ENCODE data around the gene SENP8. TPM values are rescaled to one million over a fixed set of nuclear protein-coding genes. Genes with fewer than 3 reads are reported as not detected.

SENP8 gene
- total RNA-seq, 2 donors from 2014 or later = 1.9 to 3.3 TPM

GRCh38 chr15:72116731-72117485 is 1.3 kb upstream of the SENP8 start:
- Histone ChIP-seq H3K27ac (peak overlapping the region; percentile 97 to 99), H3K4me3 (peak overlapping the region; percentile 88 to 92), H3K36me3 (no peaks in the 10 kb centered on the region), H3K9me3 (no peaks in the 10 kb centered on the region), H3K27me3 (no peaks in the 10 kb centered on the region), H3K4me1 (peaks cover 0 to 24% of the 10 kb centered on the region in 2 donors)
- no peak for TF ChIP-seq CTCF (IDR thresholded peaks at IDR 0.05)
- peak; percentile 62 for DNase-seq (ENCODE audit: low spot score)

- H3K36me3 ChIP-seq = no peaks in the 10 kb centered on the region
- no peaks in the 10 kb centered on the region for H3K9me3 ChIP-seq
- H3K27me3 ChIP-seq = no peaks in the 10 kb centered on the region
- no peak for TF ChIP-seq CTCF (IDR thresholded peaks at IDR 0.05)
- peak overlapping the region; percentile 97 to 99 for H3K27ac ChIP-seq
- peaks cover 0 to 18% of the 10 kb centered on the region in 2 donors for H3K4me1 ChIP-seq
- peak; percentile 83 for DNase-seq (ENCODE audit: low spot score)
- peak overlapping the region; percentile 88 to 92 for H3K4me3 ChIP-seq
These were observed 652 bp upstream of the SENP8 start for GRCh38 chr15:72117486-72118016.

GRCh38 chr15:72124218-72124617 is 6.0 kb downstream of the SENP8 start:
- H3K27ac ChIP-seq = no peak overlapping the region
- no peaks in the 10 kb centered on the region for H3K36me3 ChIP-seq
- H3K9me3 ChIP-seq = no peaks in the 10 kb centered on the region
- H3K4me1 ChIP-seq = peaks cover 0 to under 1% of the 10 kb centered on the region in 2 donors
- H3K4me3 ChIP-seq = no peak overlapping the region
- no peak for TF ChIP-seq CTCF (IDR thresholded peaks at IDR 0.05)
- DNase-seq (ENCODE audit: low spot score) = no peak
- H3K27me3 ChIP-seq = no peaks in the 10 kb centered on the region

GRCh38 chr15:72127724-72128322 is 9.6 kb downstream of the SENP8 start:
- TF ChIP-seq CTCF (IDR thresholded peaks at IDR 0.05) = no peak
- Histone ChIP-seq H3K4me3 (no peak overlapping the region), H3K27me3 (no peaks in the 10 kb centered on the region), H3K36me3 (no peaks in the 10 kb centered on the region), H3K4me1 (no peaks in the 10 kb centered on the region), H3K27ac (no peak overlapping the region), H3K9me3 (no peaks in the 10 kb centered on the region)
- DNase-seq (ENCODE audit: low spot score) = no peak

- no peaks in the 10 kb centered on the region for H3K27me3 ChIP-seq
- TF ChIP-seq CTCF (IDR thresholded peaks at IDR 0.05) = no peak
- no peaks in the 10 kb centered on the region for H3K36me3 ChIP-seq
- H3K4me3 ChIP-seq = no peak overlapping the region
- H3K4me1 ChIP-seq = no peaks in the 10 kb centered on the region
- no peak overlapping the region for H3K27ac ChIP-seq
- no peaks in the 10 kb centered on the region for H3K9me3 ChIP-seq
- DNase-seq (ENCODE audit: low spot score) = no peak
These were observed 10.2 kb downstream of the SENP8 start for GRCh38 chr15:72128359-72128758.
